ENCODE results near the gene MEGF11. TPM values are rescaled to one million over a fixed set of nuclear protein-coding genes. Genes with fewer than 3 reads are reported as not detected.

Gene MEGF11
- total RNA-seq, 1 experiment from 2014 or later, result 1.2 TPM

DNA sequence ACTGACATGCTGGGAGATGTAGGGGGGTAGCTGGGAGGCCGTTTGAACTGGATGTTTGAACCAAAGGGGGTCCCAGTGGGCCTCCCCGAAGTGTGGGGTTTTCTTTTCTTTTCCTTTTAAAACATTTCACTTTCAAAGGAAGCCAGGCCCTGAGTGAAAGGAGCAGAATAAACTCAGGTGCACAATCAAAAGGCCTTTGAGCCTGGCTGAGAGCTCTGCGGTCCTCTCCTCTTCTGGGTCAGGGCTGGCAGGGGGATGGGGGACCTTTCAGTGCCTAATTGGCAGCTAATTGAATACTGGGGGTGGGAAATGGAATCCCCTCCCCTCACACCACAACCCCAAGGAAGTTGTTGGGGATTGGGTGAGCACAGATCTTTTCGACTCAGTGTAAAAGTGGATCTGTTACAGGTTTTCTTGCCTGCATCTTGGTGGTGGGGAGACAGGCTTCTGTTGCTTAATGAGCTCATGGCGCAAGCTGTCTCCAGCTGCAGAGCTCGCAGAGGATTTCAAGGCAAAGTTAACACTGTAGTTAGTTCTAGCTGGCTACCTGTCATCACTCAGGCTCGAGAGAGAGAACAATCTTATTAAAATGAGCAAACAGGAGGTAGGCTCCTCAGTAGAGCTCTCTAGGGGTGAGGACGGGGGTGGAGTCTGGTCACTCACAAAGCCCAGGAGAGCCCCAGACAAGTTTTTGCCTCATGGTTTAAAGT, 251.7 kb downstream of the MEGF11 start:
- Histone ChIP-seq H3K4me2 (ENCODE audit: insufficient read depth, insufficient read length, low read length) (no peak overlapping the region), H3K27me3 (ENCODE audit: insufficient read depth, low read length) (no peaks in the 10 kb centered on the region), H2BK12ac (ENCODE audit: insufficient read length, low read depth, low read length) (no peak overlapping the region), H3K4me1 (ENCODE audit: insufficient read depth, low read length) (peaks cover 4% of the 10 kb centered on the region; the same call in 1 of the 2 replicates), H4K91ac (ENCODE audit: insufficient read length, low read depth, low read length) (no peak overlapping the region), H3K56ac (ENCODE audit: insufficient read length, low read depth, low read length) (no peak overlapping the region), H2BK5ac (ENCODE audit: insufficient read length, low read length) (no peak overlapping the region), H3T11ph (ENCODE audit: low read length) (no peak overlapping the region), H4K5ac (ENCODE audit: insufficient read length, low read depth, low read length) (no peak overlapping the region), H4K8ac (replicated peaks; ENCODE audit: insufficient read length, low read depth, low read length) (no peak overlapping the region), H3K18ac (ENCODE audit: insufficient read length, low read depth, low read length) (no peak overlapping the region), H3K27ac (ENCODE audit: insufficient read length, low read depth, low read length) (no peak overlapping the region), H3K79me2 (ENCODE audit: insufficient read depth, low read length) (no peaks in the 10 kb centered on the region), H3K23ac (ENCODE audit: insufficient read length, low read depth, low read length) (no peak overlapping the region), H3K9me3 (ENCODE audit: control insufficient read depth, low read depth, low read length) (no peaks in the 10 kb centered on the region), H4K20me1 (ENCODE audit: control insufficient read depth, insufficient read depth, insufficient read length) (no peaks in the 10 kb centered on the region), H3K4ac (ENCODE audit: low read depth, low read length) (no peak overlapping the region), H3K9ac (ENCODE audit: extremely low read depth, insufficient read length, low read length) (no peak overlapping the region), H3K14ac (ENCODE audit: insufficient read depth, low read length) (no peak overlapping the region), H2AK5ac (ENCODE audit: insufficient read length, low read length) (no peak overlapping the region), H3K79me1 (ENCODE audit: insufficient read depth, low read depth, low read length, poor library complexity, severe bottlenecking) (no peaks in the 10 kb centered on the region), H2BK120ac (ENCODE audit: low read depth, low read length, poor library complexity, severe bottlenecking) (no peak overlapping the region), H2BK20ac (ENCODE audit: low read depth, low read length, poor library complexity, severe bottlenecking) (no peak overlapping the region), H3K23me2 (ENCODE audit: insufficient read length, low read depth, low read length, poor library complexity, severe bottlenecking) (no peaks in the 10 kb centered on the region), H2BK15ac (ENCODE audit: low read depth, low read length) (no peak overlapping the region), H2AFZ (ENCODE audit: low read length) (no peak overlapping the region)
- H3K27ac Mint-ChIP-seq, result peak overlapping the region in 1 of 3 experiments; percentile 46; a peak in 2 of 7 replicates
- H3K27me3 Mint-ChIP-seq (ENCODE audit: low read depth), result peaks cover 10% of the 10 kb centered on the region
- H3K36me3 Mint-ChIP-seq (ENCODE audit: insufficient read depth in 1 of 3, low read depth in 3 of 3), result no peaks in the 10 kb centered on the region
- no peaks in the 10 kb centered on the region for H3K9me3 Mint-ChIP-seq
- no CpG with 5 or more reads among the region's 8 CpGs for WGBS (ENCODE audit: extremely low coverage, insufficient read length, low lambda C conversion rate)
- peaks cover 28 to 36% of the 10 kb centered on the region in 2 experiments for H3K4me1 Mint-ChIP-seq
- TF ChIP-seq, protein P1, sequence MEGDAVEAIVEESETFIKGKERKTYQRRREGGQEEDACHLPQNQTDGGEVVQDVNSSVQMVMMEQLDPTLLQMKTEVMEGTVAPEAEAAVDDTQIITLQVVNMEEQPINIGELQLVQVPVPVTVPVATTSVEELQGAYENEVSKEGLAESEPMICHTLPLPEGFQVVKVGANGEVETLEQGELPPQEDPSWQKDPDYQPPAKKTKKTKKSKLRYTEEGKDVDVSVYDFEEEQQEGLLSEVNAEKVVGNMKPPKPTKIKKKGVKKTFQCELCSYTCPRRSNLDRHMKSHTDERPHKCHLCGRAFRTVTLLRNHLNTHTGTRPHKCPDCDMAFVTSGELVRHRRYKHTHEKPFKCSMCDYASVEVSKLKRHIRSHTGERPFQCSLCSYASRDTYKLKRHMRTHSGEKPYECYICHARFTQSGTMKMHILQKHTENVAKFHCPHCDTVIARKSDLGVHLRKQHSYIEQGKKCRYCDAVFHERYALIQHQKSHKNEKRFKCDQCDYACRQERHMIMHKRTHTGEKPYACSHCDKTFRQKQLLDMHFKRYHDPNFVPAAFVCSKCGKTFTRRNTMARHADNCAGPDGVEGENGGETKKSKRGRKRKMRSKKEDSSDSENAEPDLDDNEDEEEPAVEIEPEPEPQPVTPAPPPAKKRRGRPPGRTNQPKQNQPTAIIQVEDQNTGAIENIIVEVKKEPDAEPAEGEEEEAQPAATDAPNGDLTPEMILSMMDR (conservative IDR thresholded peaks at IDR 0.05), result no peak
- H3K4me3 Mint-ChIP-seq, result no peak overlapping the region
- DNase-seq, result no peak
